ENCODE results near the gene CRIP1. TPM values are rescaled to one million over a fixed set of nuclear protein-coding genes. Genes with fewer than 3 reads are reported as not detected.

The CRIP1 gene
- total RNA-seq, 1 donor from 2014 or later, result not detected

DNA sequence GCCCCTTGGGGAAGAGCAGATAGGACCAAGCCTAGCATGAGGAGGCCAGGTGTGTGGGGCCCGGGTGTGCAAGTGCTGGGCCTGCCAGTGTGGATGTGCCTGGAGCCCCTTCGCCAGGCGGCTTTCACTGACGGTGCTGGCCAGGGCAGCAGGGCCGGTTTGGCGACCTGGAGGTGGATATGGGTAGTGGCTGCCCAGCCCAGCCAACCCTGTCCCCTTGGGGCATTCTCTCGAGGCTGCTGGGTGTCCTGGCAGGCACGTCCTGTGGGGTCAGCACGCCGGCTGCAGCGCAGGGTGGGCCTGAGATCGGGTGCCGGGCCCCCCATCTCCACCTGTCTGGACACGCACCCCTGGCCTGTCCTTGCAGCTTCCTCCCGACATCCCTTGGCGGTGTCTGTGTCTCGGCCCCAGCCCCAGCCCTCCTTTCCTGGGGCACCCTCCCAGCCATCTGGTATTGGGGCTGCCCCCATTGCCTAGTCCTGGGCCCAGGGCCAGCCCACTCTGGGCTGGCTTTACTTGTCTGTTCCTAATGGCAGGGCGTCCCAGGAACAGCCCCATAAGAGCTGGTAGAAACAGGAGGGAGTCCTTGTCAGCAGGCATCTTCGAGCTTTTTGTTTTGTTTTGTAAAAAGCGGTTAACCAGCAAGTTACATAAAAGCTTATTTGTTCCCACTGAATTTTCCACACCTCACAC lies 19.3 kb upstream of the CRIP1 start:
- Histone ChIP-seq H3K4me3 (ENCODE audit: low read depth, low read length) (no peak overlapping the region), H3K27me3 (ENCODE audit: control insufficient read depth, insufficient read depth, low read length) (no peaks in the 10 kb centered on the region), H3K36me3 (ENCODE audit: control insufficient read depth, insufficient read depth, low read length) (peaks cover 18% of the 10 kb centered on the region)
- FAIRE-seq (no peak), DNase-seq (ENCODE audit: low read depth) (no peak)
- TF ChIP-seq, protein P1, sequence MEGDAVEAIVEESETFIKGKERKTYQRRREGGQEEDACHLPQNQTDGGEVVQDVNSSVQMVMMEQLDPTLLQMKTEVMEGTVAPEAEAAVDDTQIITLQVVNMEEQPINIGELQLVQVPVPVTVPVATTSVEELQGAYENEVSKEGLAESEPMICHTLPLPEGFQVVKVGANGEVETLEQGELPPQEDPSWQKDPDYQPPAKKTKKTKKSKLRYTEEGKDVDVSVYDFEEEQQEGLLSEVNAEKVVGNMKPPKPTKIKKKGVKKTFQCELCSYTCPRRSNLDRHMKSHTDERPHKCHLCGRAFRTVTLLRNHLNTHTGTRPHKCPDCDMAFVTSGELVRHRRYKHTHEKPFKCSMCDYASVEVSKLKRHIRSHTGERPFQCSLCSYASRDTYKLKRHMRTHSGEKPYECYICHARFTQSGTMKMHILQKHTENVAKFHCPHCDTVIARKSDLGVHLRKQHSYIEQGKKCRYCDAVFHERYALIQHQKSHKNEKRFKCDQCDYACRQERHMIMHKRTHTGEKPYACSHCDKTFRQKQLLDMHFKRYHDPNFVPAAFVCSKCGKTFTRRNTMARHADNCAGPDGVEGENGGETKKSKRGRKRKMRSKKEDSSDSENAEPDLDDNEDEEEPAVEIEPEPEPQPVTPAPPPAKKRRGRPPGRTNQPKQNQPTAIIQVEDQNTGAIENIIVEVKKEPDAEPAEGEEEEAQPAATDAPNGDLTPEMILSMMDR (IDR thresholded peaks at IDR 0.05; ENCODE audit: insufficient read depth, low read length, severe bottlenecking), result no peak

DNA sequence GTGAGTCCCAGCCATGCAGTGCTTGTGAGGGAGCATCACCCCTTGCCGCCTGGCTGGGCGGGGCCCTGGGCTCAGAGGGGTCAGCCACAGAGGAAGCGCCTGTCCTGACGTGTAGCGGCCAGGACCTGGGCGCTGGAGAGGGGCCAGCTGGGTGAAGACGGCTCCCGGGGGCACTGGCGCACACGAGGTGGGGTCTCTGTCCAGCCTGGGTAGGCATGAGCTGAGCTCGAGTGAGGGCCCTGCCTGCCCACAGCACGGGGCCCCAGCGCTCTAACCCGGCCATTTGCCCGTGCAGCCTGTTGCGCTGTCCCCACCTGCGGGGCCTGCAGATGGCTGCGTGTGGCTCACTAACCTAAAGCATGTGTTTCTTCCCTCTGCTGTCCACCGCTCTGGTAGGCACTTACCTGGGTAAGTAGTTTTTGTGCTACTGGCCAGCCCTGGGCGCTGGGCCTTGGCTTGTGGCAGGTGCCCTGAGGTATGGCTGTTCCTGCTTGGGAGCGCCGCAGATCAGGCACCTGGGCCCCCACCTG lies 18.7 kb upstream of the CRIP1 start:
- TF ChIP-seq, protein P1 (IDR thresholded peaks at IDR 0.05; ENCODE audit: insufficient read depth, low read length, severe bottlenecking), result no peak
- Histone ChIP-seq H3K36me3 (ENCODE audit: control insufficient read depth, insufficient read depth, low read length) (peaks cover 15% of the 10 kb centered on the region), H3K4me3 (ENCODE audit: low read depth, low read length) (no peak overlapping the region), H3K27me3 (ENCODE audit: control insufficient read depth, insufficient read depth, low read length) (no peaks in the 10 kb centered on the region)
- DNase-seq (ENCODE audit: low read depth) (no peak), FAIRE-seq (no peak)

DNA sequence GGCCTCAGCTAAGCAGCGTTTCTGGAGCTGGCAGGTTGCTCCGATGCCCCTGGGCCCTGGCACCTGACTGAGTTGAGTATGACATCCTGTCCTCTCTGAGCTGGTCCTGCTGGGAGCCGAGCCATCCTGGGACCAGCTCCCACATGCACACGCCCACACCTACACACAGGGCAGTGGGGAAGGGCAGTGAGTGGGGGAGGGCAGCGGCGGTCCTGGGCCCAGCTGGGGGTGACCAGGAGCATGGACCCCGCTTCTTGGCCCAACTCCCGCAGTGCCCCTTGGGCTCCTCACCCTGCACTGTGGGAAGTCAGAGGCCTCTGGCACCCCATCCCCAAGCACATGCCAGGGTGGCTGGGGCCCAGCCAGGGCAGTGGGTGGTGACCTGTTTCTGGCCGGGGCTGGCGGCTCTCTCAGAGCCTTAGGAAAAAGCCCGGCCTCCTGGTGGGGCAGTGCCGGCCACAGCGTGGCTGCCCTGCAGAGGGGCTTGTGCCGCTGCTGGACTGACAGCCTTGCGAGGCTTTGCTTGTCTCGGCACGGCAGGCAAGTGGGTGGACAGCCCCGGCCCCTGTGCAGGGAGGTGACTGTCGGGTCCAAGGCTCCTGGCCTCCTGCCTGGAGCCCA lies 18.0 kb upstream of the CRIP1 start:
- TF ChIP-seq, protein P1 (IDR thresholded peaks at IDR 0.05; ENCODE audit: insufficient read depth, low read length, severe bottlenecking), result no peak
- H3K4me3 ChIP-seq (ENCODE audit: low read depth, low read length), result no peak overlapping the region
- H3K27me3 ChIP-seq (ENCODE audit: control insufficient read depth, insufficient read depth, low read length), result no peaks in the 10 kb centered on the region
- DNase-seq (ENCODE audit: low read depth) (no peak), FAIRE-seq (no peak)
- peaks cover 14% of the 10 kb centered on the region for H3K36me3 ChIP-seq (ENCODE audit: control insufficient read depth, insufficient read depth, low read length)

DNA sequence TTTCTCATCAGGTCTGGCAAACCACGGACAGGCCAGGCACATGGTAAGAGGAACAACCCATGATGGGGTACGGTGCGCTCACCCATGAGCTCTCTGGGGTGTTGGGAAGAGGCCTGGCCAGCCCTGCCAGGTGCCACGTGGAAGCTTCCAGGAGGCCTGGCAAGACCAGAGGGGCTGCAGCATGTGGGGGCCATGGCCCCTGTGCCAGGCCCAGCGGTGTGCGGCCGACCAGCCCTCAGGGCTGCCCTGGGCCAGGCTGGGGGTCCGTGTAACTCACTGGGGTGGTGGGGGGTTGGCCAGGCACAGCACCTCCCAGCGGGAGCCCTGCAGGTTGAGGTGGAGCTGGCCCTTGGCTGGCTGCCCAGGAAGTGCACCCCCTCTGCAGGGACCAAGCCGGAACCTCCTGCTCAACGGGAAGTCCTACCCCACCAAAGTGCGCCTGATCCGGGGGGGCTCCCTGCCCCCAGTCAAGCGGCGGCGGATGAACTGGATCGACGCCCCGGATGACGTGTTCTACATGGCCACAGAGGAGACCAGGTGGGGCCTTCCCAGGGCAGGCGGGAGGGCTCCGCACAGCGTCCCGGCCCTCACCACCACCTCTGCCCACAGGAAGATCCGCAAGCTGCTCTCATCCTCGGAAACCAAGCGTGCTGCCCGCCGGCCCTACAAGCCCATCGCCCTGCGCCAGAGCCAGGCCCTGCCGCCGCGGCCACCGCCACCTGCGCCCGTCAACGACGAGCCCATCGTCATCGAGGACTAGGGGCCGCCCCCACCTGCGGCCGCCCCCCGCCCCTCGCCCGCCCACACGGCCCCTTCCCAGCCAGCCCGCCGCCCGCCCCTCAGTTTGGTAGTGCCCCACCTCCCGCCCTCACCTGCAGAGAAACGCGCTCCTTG lies 17.0 kb upstream of the CRIP1 start:
- no peak for DNase-seq (ENCODE audit: low read depth)
- Histone ChIP-seq H3K36me3 (ENCODE audit: control insufficient read depth, insufficient read depth, low read length) (peaks cover 11% of the 10 kb centered on the region), H3K27me3 (ENCODE audit: control insufficient read depth, insufficient read depth, low read length) (no peaks in the 10 kb centered on the region), H3K4me3 (ENCODE audit: low read depth, low read length) (no peak overlapping the region)
- TF ChIP-seq, protein P1 (IDR thresholded peaks at IDR 0.05; ENCODE audit: insufficient read depth, low read length, severe bottlenecking), result no peak
- FAIRE-seq, result no peak

DNA sequence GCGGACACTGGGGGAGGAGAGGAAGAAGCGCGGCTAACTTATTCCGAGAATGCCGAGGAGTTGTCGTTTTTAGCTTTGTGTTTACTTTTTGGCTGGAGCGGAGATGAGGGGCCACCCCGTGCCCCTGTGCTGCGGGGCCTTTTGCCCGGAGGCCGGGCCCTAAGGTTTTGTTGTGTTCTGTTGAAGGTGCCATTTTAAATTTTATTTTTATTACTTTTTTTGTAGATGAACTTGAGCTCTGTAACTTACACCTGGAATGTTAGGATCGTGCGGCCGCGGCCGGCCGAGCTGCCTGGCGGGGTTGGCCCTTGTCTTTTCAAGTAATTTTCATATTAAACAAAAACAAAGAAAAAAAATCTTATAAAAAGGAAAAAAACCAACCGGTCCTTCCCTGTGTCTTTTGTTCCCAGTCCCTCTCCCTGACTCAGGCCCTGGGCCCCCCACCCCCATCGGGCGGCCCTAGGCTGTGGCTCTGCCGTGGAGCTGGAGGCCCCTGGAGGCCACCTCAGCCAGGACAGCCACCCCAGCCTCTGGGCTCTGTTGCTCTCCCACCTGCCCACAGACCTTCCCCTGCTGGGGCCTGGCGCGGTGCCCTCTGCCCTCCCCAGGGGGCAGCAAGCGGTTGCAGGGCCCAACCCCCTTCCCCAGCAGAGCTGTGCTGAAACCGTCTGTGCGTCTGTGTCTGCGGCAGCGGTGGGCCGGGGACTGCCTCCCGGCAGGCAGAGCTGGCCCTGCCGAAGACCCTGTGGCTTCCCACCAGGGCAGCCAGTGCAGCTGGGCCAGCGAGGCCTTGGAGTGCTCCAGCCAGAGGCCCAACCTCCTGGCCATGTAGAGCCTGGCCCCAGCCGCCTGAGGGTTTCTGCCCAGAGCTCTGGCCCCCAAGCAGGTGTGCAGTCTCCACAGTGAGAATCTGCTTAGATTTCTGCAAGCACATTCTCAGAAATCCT lies 16.1 kb upstream of the CRIP1 start:
- no peak overlapping the region for H3K4me3 ChIP-seq (ENCODE audit: low read depth, low read length)
- no peak for FAIRE-seq
- peaks cover 6% of the 10 kb centered on the region for H3K36me3 ChIP-seq (ENCODE audit: control insufficient read depth, insufficient read depth, low read length)
- H3K27me3 ChIP-seq (ENCODE audit: control insufficient read depth, insufficient read depth, low read length), result no peaks in the 10 kb centered on the region
- DNase-seq (ENCODE audit: low read depth), result no peak
- TF ChIP-seq, protein P1 (IDR thresholded peaks at IDR 0.05; ENCODE audit: insufficient read depth, low read length, severe bottlenecking), result no peak

Measured in bronchial epithelial cell (primary cell).